GM13977 (cell line): ENCODE data around the gene ETS1.

Source experiments
- DNase-seq: peaks from one replicate; pipeline ENCODE4 v3.0.0; 2012; ENCODE audit warnings: low spot score
- CTCF ChIP-seq: IDR thresholded peaks from 2 replicates; pipeline ENCODE4 v1.5.1; 2012; ENCODE audit warnings: mild to moderate bottlenecking, control low read depth; ENCODE audit not compliant: insufficient read depth; ENCODE audit errors: extremely low read depth, missing control alignments
- in situ Hi-C: fragments of 300-500 bp; cut with MboI; formaldehyde crosslinking; loops from one replicate; pipeline ENCODE4 v1.12.0; 2022; ENCODE audit warnings: low sequenced_read_pairs, low pct_unique_long_range_greater_than_20kb, mixed read lengths, inconsistent platforms; ENCODE audit not compliant: unreplicated experiment

Gene ETS1

GRCh38 chr11:128614026-128614425 is 26.7 kb upstream of the ETS1 start:
- DNase-seq = no peak
- TF ChIP-seq CTCF = no peak
- in situ Hi-C loops = no loop called here

GRCh38 chr11:128613300-128613995 is 26.1 kb upstream of the ETS1 start:
- no peak for TF ChIP-seq CTCF
- in situ Hi-C loops = no loop called here

GRCh38 chr11:128610721-128611617 is 23.6 kb upstream of the ETS1 start:
- in situ Hi-C loops = no loop called here
- DNase-seq = peak; percentile 78
- no peak for TF ChIP-seq CTCF

More at GRCh38 chr11:128613300-128613995, 26.1 kb upstream of the ETS1 start:
- no peak for DNase-seq

- TF ChIP-seq CTCF = no peak
- DNase-seq = no peak
- in situ Hi-C loops = no loop called here
Observed at GRCh38 chr11:128609785-128610184, 22.4 kb upstream of the ETS1 start.

GRCh38 chr11:128608746-128609407 is 21.5 kb upstream of the ETS1 start:
- no peak for TF ChIP-seq CTCF
- in situ Hi-C loops = no loop called here
- DNase-seq = no peak

GRCh38 chr11:128607819-128608218 is 20.5 kb upstream of the ETS1 start:
- TF ChIP-seq CTCF = no peak
- in situ Hi-C loops = no loop called here
- DNase-seq = no peak
